H9 (cell line): ENCODE data around the gene DUS1L. TPM values are rescaled to one million over a fixed set of nuclear protein-coding genes. Genes with fewer than 3 reads are reported as not detected.

Source experiments
- DNase-seq: peaks from one replicate; pipeline ENCODE4 v3.0.0-alpha.2; 2017
- H2AFZ ChIP-seq: one replicate; pipeline ENCODE4 v1.6.1; 2013; ENCODE audit warnings: mild to moderate bottlenecking, low read length, control low read depth, moderate library complexity
- H2AK5ac ChIP-seq: 2 replicates; pipeline ENCODE4 v1.6.1; 2013; ENCODE audit warnings: low read length, control low read depth, mixed read lengths; ENCODE audit not compliant: insufficient read length
- H2BK120ac ChIP-seq: one replicate; pipeline ENCODE4 v1.6.1; 2013; ENCODE audit warnings: low read depth, mild to moderate bottlenecking, low read length, control low read depth, inconsistent platforms; ENCODE audit not compliant: poor library complexity, severe bottlenecking
- H2BK12ac ChIP-seq: 2 replicates; pipeline ENCODE4 v1.6.1; 2013; ENCODE audit warnings: low read length, control low read depth, mixed read lengths, low read depth; ENCODE audit not compliant: insufficient read length
- H2BK15ac ChIP-seq: 2 replicates; pipeline ENCODE4 v1.6.1; 2013; ENCODE audit warnings: low read depth, low read length, control low read depth
- H2BK20ac ChIP-seq: one replicate; pipeline ENCODE4 v1.6.1; 2013; ENCODE audit warnings: low read depth, mild to moderate bottlenecking, low read length, control low read depth, inconsistent platforms; ENCODE audit not compliant: poor library complexity, severe bottlenecking
- H2BK5ac ChIP-seq: 2 replicates; pipeline ENCODE4 v1.6.1; 2013; ENCODE audit warnings: low read length, control low read depth, mixed read lengths; ENCODE audit not compliant: insufficient read length
- H3K14ac ChIP-seq: 2 replicates; pipeline ENCODE4 v1.6.1; 2013; ENCODE audit warnings: low read length, control low read depth; ENCODE audit not compliant: insufficient read depth
- H3K18ac ChIP-seq: 2 replicates; pipeline ENCODE4 v1.6.1; 2013; ENCODE audit warnings: low read depth, mild to moderate bottlenecking, mixed read lengths, low read length, control low read depth; ENCODE audit not compliant: insufficient read length
- H3K23ac ChIP-seq: 2 replicates; pipeline ENCODE4 v1.6.1; 2013; ENCODE audit warnings: low read length, control low read depth, mixed read lengths, low read depth; ENCODE audit not compliant: insufficient read length
- H3K23me2 ChIP-seq: 2 replicates; pipeline ENCODE4 v1.6.1; 2013; ENCODE audit warnings: low read depth, mild to moderate bottlenecking, mixed read lengths, low read length, control low read depth; ENCODE audit not compliant: insufficient read length, poor library complexity, severe bottlenecking
- H3K27ac ChIP-seq: 2 replicates; pipeline ENCODE4 v1.5.1; 2013; ENCODE audit warnings: low read length, control low read depth, mixed read lengths, low read depth; ENCODE audit not compliant: insufficient read length
- H3K27me3 ChIP-seq: 2 replicates; pipeline ENCODE4 v1.6.1; 2013; ENCODE audit warnings: low read length, control low read depth, inconsistent platforms; ENCODE audit not compliant: insufficient read depth
- H3K4ac ChIP-seq: 2 replicates; pipeline ENCODE4 v1.6.1; 2013; ENCODE audit warnings: low read depth, mild to moderate bottlenecking, control low read depth, inconsistent platforms, low read length, moderate library complexity
- H3K4me1 ChIP-seq: 2 replicates; pipeline ENCODE4 v1.6.1; 2013; ENCODE audit warnings: low read length, control low read depth, inconsistent platforms; ENCODE audit not compliant: insufficient read depth
- H3K4me2 ChIP-seq: 2 replicates; pipeline ENCODE4 v1.6.1; 2013; ENCODE audit warnings: low read length, control low read depth, mixed read lengths; ENCODE audit not compliant: insufficient read length, insufficient read depth
- H3K56ac ChIP-seq: 2 replicates; pipeline ENCODE4 v1.6.1; 2013; ENCODE audit warnings: low read depth, mild to moderate bottlenecking, mixed read lengths, low read length, control low read depth; ENCODE audit not compliant: insufficient read length
- H3K79me1 ChIP-seq: 2 replicates; pipeline ENCODE4 v1.6.1; 2013; ENCODE audit warnings: low read depth, mild to moderate bottlenecking, moderate library complexity, low read length, control low read depth, inconsistent platforms; ENCODE audit not compliant: insufficient read depth, poor library complexity, severe bottlenecking
- H3K79me2 ChIP-seq: 2 replicates; pipeline ENCODE4 v1.6.1; 2013; ENCODE audit warnings: low read length, control low read depth, inconsistent platforms; ENCODE audit not compliant: insufficient read depth
- H3K9ac ChIP-seq: 2 replicates; pipeline ENCODE4 v1.6.1; 2013; ENCODE audit warnings: low read length, control low read depth, mixed read lengths; ENCODE audit not compliant: insufficient read length; ENCODE audit errors: extremely low read depth
- H3K9me3 ChIP-seq: one replicate; pipeline ENCODE4 v1.6.1; 2013; ENCODE audit warnings: low read depth, low read length, inconsistent platforms; ENCODE audit not compliant: control insufficient read depth
- H3T11ph ChIP-seq: one replicate; pipeline ENCODE4 v1.6.1; 2013; ENCODE audit warnings: mild to moderate bottlenecking, low read length, control low read depth, inconsistent platforms
- H4K20me1 ChIP-seq: one replicate; pipeline ENCODE4 v1.6.1; 2013; ENCODE audit not compliant: control insufficient read depth, insufficient read length, insufficient read depth
- H4K5ac ChIP-seq: 2 replicates; pipeline ENCODE4 v1.6.1; 2013; ENCODE audit warnings: low read depth, mild to moderate bottlenecking, mixed read lengths, low read length, control low read depth; ENCODE audit not compliant: insufficient read length
- H4K8ac ChIP-seq: replicated peaks from 2 replicates; pipeline ENCODE4 v1.6.1; 2013; ENCODE audit warnings: low read length, control low read depth, mixed read lengths, low read depth; ENCODE audit not compliant: insufficient read length
- H4K91ac ChIP-seq: 2 replicates; pipeline ENCODE4 v1.6.1; 2013; ENCODE audit warnings: low read depth, mild to moderate bottlenecking, moderate library complexity, mixed read lengths, low read length, control low read depth; ENCODE audit not compliant: insufficient read length
- H3K27ac Mint-ChIP-seq, 3 experiments: 2 replicates in 2 of 3; 3 replicates in 1 of 3; pipeline ENCODE4 v1.8.0; 2020 to 2021; ENCODE audit warnings: mixed read lengths in 3 of 3, mild to moderate bottlenecking in 1 of 3, moderate library complexity in 1 of 3
- H3K27me3 Mint-ChIP-seq: 2 replicates; pipeline ENCODE4 v1.8.0; 2021; ENCODE audit warnings: low read depth, mild to moderate bottlenecking, moderate library complexity, mixed read lengths
- H3K36me3 Mint-ChIP-seq, 3 experiments: 2 replicates in 2 of 3; 3 replicates in 1 of 3; pipeline ENCODE4 v1.8.0; 2020 to 2021; ENCODE audit warnings: low read depth in 3 of 3, mixed read lengths in 3 of 3; ENCODE audit not compliant: insufficient read depth in 1 of 3
- H3K4me1 Mint-ChIP-seq, 2 experiments: 2 replicates each; pipeline ENCODE4 v1.8.0; 2020; ENCODE audit warnings: mixed read lengths in 2 of 2
- H3K4me3 Mint-ChIP-seq, 2 experiments: 2 replicates in 1 of 2; 3 replicates in 1 of 2; pipeline ENCODE4 v1.8.0; 2020 to 2021; ENCODE audit warnings: mild to moderate bottlenecking in 2 of 2, mixed read lengths in 2 of 2, moderate library complexity in 1 of 2
- H3K9me3 Mint-ChIP-seq, 2 experiments: 2 replicates in 1 of 2; 3 replicates in 1 of 2; pipeline ENCODE4 v1.8.0; 2020; ENCODE audit warnings: mild to moderate bottlenecking in 2 of 2, mixed read lengths in 2 of 2, moderate library complexity in 1 of 2
- WGBS: extraction: QIAGEN DNeasy Blood & Tissue Kit; methylation state at CpG from one replicate; pipeline ENCODE4 v1.1.7; 2013; ENCODE audit warnings: missing lambda C conversion rate, low lambda C conversion rate, mixed read lengths; ENCODE audit not compliant: insufficient read length; ENCODE audit errors: extremely low coverage; 5-methylcytosine and 5-hydroxymethylcytosine counted together
- total RNA-seq: library from RNA; stranded (reverse); gene quantifications from 2 replicates; pipeline ENCODE4 v1.2.1, GENCODE V29; 2021
- TF ChIP-seq, protein P1 (sequence below): fragments of 200-600 bp; sonication (generic); conservative IDR thresholded peaks from 3 replicates; pipeline ENCODE4 v1.8.0; 2021; ENCODE audit warnings: antibody characterized with exemption, mild to moderate bottlenecking

The DUS1L gene
- total RNA-seq, 1 experiment from 2014 or later, result 103 TPM

DNA sequence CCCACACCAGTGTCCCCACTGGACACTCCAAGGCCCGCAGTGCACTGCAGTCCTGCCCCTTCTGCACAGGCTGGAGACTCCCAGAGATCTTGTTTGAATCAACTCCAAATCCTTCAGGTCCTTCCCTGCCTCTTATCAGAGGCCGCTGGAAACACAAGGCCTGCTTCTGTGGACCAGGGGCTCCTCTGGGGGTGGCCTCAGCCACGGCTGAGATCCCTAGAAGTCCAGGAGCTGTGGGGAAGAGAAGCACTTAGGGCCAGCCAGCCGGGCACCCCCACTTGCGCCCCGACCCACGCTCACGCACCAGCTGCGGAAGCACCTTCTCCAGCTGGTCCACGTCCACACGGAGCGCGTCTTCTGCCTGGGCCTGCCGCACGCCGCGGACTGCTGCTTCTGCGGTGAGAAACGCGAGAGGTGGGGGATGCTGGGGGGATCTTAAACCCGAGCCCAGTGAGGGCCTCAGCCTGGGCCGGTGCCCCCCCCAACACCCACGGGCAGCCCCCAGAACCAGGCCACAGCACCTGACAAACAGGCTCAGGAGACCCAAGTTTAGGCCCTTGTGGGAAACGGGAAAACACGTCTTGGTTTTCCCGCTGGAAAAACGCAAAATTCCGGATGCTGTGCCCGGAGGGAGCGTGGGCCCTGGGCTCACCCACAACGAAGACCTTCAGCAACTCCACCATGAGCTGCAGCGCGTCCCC lies 46.5 kb downstream of the DUS1L start:
- Histone ChIP-seq H3K56ac (no peak overlapping the region), H3K18ac (no peak overlapping the region), H4K8ac (no peak overlapping the region), H4K20me1 (no peaks in the 10 kb centered on the region), H4K5ac (no peak overlapping the region), H3K79me2 (no peaks in the 10 kb centered on the region), H3K23me2 (peaks cover 5% of the 10 kb centered on the region), H3K4ac (no peak overlapping the region), H2BK120ac (no peak overlapping the region), H3K23ac (no peak overlapping the region), H2BK5ac (no peak overlapping the region), H4K91ac (no peak overlapping the region), H3T11ph (no peak overlapping the region), H3K9me3 (no peaks in the 10 kb centered on the region), H3K79me1 (peaks cover 5% of the 10 kb centered on the region), H3K9ac (no peak overlapping the region), H3K4me2 (no peak overlapping the region), H3K4me1 (no peaks in the 10 kb centered on the region), H2AFZ (no peak overlapping the region), H2BK15ac (no peak overlapping the region), H3K27me3 (no peaks in the 10 kb centered on the region), H2BK12ac (no peak overlapping the region), H3K14ac (no peak overlapping the region), H3K27ac (no peak overlapping the region), H2BK20ac (no peak overlapping the region), H2AK5ac (no peak overlapping the region)
- Mint-ChIP-seq H3K4me1 (peaks cover 7 to 14% of the 10 kb centered on the region in 2 experiments), H3K36me3 (peaks cover 2 to 8% (median 3%) of the 10 kb centered on the region in 3 experiments; a peak in 4 of 7 replicates), H3K4me3 (no peak overlapping the region), H3K27me3 (no peaks in the 10 kb centered on the region), H3K9me3 (no peaks in the 10 kb centered on the region), H3K27ac (0 out of 7 replicates have a peak overlapping the region, but pooled peaks of 1 of the 3 experiments have one; percentile 28)
- TF ChIP-seq, protein P1, sequence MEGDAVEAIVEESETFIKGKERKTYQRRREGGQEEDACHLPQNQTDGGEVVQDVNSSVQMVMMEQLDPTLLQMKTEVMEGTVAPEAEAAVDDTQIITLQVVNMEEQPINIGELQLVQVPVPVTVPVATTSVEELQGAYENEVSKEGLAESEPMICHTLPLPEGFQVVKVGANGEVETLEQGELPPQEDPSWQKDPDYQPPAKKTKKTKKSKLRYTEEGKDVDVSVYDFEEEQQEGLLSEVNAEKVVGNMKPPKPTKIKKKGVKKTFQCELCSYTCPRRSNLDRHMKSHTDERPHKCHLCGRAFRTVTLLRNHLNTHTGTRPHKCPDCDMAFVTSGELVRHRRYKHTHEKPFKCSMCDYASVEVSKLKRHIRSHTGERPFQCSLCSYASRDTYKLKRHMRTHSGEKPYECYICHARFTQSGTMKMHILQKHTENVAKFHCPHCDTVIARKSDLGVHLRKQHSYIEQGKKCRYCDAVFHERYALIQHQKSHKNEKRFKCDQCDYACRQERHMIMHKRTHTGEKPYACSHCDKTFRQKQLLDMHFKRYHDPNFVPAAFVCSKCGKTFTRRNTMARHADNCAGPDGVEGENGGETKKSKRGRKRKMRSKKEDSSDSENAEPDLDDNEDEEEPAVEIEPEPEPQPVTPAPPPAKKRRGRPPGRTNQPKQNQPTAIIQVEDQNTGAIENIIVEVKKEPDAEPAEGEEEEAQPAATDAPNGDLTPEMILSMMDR, result no peak
- WGBS, result no CpG with 5 or more reads among the region's 33 CpGs
- DNase-seq, result no peak
